K562 (cell line): ENCODE measurements around the gene ZSCAN12. TPM values are rescaled to one million over a fixed set of nuclear protein-coding genes. Genes with fewer than 3 reads are reported as not detected.

Experiments used
- CCAR2 ChIP-seq: fragments of 200-400 bp; formaldehyde crosslinking; IDR thresholded peaks from 2 replicates; pipeline ENCODE4 v1.6.1; 2017; ENCODE audit warnings: mild to moderate bottlenecking, low read depth, low read length
- CXXC5 ChIP-seq: fragments of 250-450 bp; sonication (Bioruptor Pico); IDR thresholded peaks from 2 replicates; pipeline ENCODE4 v1.8.0; 2022; ENCODE audit warnings: inconsistent platforms, mild to moderate bottlenecking, moderate library complexity
- MITF ChIP-seq: IDR thresholded peaks from 2 replicates; pipeline ENCODE4 v1.6.1; 2014; ENCODE audit warnings: antibody characterized with exemption
- PCBP2 ChIP-seq: fragments of 200-400 bp; formaldehyde crosslinking; IDR thresholded peaks from 2 replicates; pipeline ENCODE4 v1.6.1; 2018; ENCODE audit warnings: low read length, low read depth, mild to moderate bottlenecking, moderate library complexity; ENCODE audit not compliant: poor library complexity, severe bottlenecking
- PHB ChIP-seq: fragments of 250-450 bp; sonication (Bioruptor Pico); IDR thresholded peaks from 2 replicates; pipeline ENCODE4 v1.5.0; 2021
- PREB ChIP-seq: sonication (generic); formaldehyde crosslinking; IDR thresholded peaks from 2 replicates; pipeline ENCODE4 v1.8.1; 2023; ENCODE audit warnings: mild to moderate bottlenecking, missing genetic modification reagents
- TAF7 ChIP-seq: fragments of 450-650 bp; IDR thresholded peaks from 2 replicates; pipeline ENCODE4 v1.6.1; 2016; ENCODE audit warnings: missing genetic modification characterization, missing compliant biosample characterization
- TCFL5 ChIP-seq: fragments of 250-450 bp; sonication (Bioruptor Pico); conservative IDR thresholded peaks from 2 replicates; pipeline ENCODE4 v1.6.1; 2021; ENCODE audit warnings: mild to moderate bottlenecking, moderate library complexity, matching md5 sums
- THAP12 ChIP-seq: fragments of 250-450 bp; sonication (Bioruptor Pico); IDR thresholded peaks from 2 replicates; pipeline ENCODE4 v1.9.0; 2021; ENCODE audit warnings: mild to moderate bottlenecking, inconsistent platforms
- U2AF2 ChIP-seq: fragments of 200-400 bp; formaldehyde crosslinking; optimal IDR thresholded peaks from 2 replicates; pipeline ENCODE3; 2017; ENCODE audit warnings: low read depth, mild to moderate bottlenecking, low read length
- ZKSCAN8 ChIP-seq: fragments of 200-800 bp; sonication (Bioruptor generic); IDR thresholded peaks from 2 replicates; pipeline ENCODE4 v1.6.1; 2016; ENCODE audit warnings: missing genetic modification characterization, missing compliant biosample characterization
- ZMIZ1 ChIP-seq, 2 experiments: fragments of 150-350 bp in 1 of 2; IDR thresholded peaks; 2 replicates each; pipeline ENCODE4 v1.6.1; 2012 to 2016; ENCODE audit warnings: low read depth in 2 of 2, low read length in 2 of 2, mild to moderate bottlenecking in 1 of 2, moderate library complexity in 1 of 2
- ZNF75A ChIP-seq: fragments of 450-650 bp; formaldehyde crosslinking; IDR thresholded peaks from 2 replicates; pipeline ENCODE4 v1.4.0; 2020; ENCODE audit warnings: mild to moderate bottlenecking
- ZNF778 ChIP-seq: fragments of 450-650 bp; formaldehyde crosslinking; IDR thresholded peaks from 2 replicates; pipeline ENCODE4 v1.4.0; 2020; ENCODE audit warnings: mild to moderate bottlenecking, moderate library complexity
- ZNF830 ChIP-seq: fragments of 250-450 bp; sonication (Bioruptor Pico); IDR thresholded peaks from 2 replicates; pipeline ENCODE4 v1.5.0; 2021; ENCODE audit warnings: mild to moderate bottlenecking
- ZSCAN32 ChIP-seq: fragments of 450-650 bp; formaldehyde crosslinking; IDR thresholded peaks from 2 replicates; pipeline ENCODE4 v1.4.0; 2020; ENCODE audit warnings: mild to moderate bottlenecking, moderate library complexity
- polyA plus RNA-seq, 8 experiments: library from polyadenylated mRNA; depleted of rRNA in 4 of 8; stranded (reverse) in 5 of 8; unstranded in 3 of 8; fragments of >200 nt; fragmentation: Nextera tagmentation in 2 of 8; fragmentation: Illumina TruSeq in 1 of 8; extraction: Ambion mirVana in 2 of 8; extraction: Trizol in 1 of 8; gene quantifications; 2 replicates each; pipeline versions ENCODE4 v1.2.1 to v1.2.3, GENCODE V29; 2011 to 2014; ENCODE audit warnings: inconsistent platforms in 1 of 8, missing spikeins in 1 of 8
- total RNA-seq, 7 experiments: library from RNA; depleted of rRNA in 6 of 7; stranded (reverse); fragments of >200 nt in 6 of 7; fragmentation: Illumina TruSeq in 2 of 7; extraction: Trizol in 2 of 7; gene quantifications; 2 replicates each; pipeline versions ENCODE4 v1.2.1 to v1.2.3, GENCODE V29; 2011 to 2021; ENCODE audit warnings: low replicate concordance in 1 of 7
- TF ChIP-seq, protein P1 (sequence below): fragments of 450-650 bp; IDR thresholded peaks from 2 replicates; pipeline ENCODE4 v1.6.1; 2016

ZSCAN12 gene
- total and polyA plus RNA-seq, 9 of the 15 experiments (the other 6 are each of a cell fraction or from before 2014, with no cell fraction given) = 2.5 to 19.6 (median 12.5) TPM

DNA sequence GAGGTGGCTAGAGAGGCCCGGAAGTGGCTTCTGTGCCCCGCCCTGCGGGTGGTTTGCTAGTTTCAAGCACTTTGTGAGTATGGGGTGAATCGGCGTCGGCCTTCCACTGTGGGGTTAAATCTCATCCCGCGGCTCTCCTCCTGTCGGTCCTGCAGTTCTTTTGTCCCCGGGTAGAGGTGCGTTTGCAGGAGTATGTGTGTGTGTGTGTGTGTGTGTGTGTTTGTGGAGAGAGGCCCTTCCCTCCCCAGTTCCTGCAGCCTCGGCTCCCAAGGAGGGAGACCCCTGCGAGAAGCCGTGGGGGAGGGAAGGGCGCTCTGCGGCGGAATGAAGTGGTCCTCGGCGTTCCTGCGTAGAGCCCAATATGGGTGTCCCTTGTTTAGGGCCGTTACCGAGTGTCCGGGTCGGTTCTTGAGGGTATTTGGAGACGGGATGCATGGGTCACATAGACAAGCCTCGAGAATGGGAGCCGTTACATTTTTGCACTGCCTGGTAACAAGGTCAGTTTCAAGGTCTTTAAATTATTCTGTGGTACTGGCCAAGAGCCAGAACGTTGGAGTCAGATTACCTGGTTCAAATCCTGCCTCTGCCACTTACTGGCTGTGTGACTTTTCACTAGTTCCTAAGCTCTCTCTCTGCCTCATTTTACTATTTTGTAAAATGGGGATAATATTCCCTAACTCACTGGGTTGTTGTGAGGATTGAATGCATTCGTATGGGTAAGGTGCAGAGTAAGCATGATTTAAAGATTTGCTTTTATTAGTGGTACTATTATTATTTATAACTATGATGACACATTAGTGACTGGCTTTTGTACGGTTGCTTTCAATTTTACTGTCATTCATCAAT lies 49.4 kb downstream of the ZSCAN12 start, which contains the start of gene ZKSCAN3 (continued):
- TF ChIP-seq, protein P1, sequence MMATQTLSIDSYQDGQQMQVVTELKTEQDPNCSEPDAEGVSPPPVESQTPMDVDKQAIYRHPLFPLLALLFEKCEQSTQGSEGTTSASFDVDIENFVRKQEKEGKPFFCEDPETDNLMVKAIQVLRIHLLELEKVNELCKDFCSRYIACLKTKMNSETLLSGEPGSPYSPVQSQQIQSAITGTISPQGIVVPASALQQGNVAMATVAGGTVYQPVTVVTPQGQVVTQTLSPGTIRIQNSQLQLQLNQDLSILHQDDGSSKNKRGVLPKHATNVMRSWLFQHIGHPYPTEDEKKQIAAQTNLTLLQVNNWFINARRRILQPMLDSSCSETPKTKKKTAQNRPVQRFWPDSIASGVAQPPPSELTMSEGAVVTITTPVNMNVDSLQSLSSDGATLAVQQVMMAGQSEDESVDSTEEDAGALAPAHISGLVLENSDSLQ = no peak
- TF ChIP-seq ZMIZ1 (IDR thresholded peaks at IDR 0.05; ENCODE audit: low read depth in 2 of 2, low read length in 2 of 2) (no peak), MITF (no peak), PHB (CRISPR knock-in tag) (peak; percentile 82; the same call in 1 of the 2 replicates), ZNF830 (CRISPR knock-in tag) (no peak), ZNF75A (CRISPR knock-in tag) (no peak), PCBP2 (no peak), CCAR2 (no peak), TCFL5 (CRISPR knock-in tag) (no peak), ZSCAN32 (CRISPR knock-in tag) (no peak; the same call in 1 of the 2 replicates), PREB (CRISPR knock-in tag) (no peak), ZKSCAN8 (CRISPR knock-in tag) (peak; percentile 70; the same call in 1 of the 2 replicates), ZNF778 (CRISPR knock-in tag) (no peak), U2AF2 (no peak), TAF7 (tag) (peak; percentile 88; the same call in 1 of the 2 replicates), THAP12 (peak; percentile 88), CXXC5 (CRISPR knock-in tag) (peak; percentile 90)
